GM18873 (cell line): Measurements from ENCODE around the gene GALR1.

Experiments
- ATAC-seq: cut with Tn5 transposase; IDR thresholded peaks from one replicate; pipeline ENCODE4 v1.9.1; 2021; ENCODE audit warnings: mild to moderate bottlenecking, moderate library complexity, moderate number of reproducible peaks; ENCODE audit not compliant: unreplicated experiment, low FRiP score

Gene GALR1

GRCh38 chr18:77316641-77317040, 67.0 kb downstream of the GALR1 start:
- ATAC-seq, result no peak

- ATAC-seq, result no peak
These were observed 71.4 kb downstream of the GALR1 start for GRCh38 chr18:77320971-77321559.

- ATAC-seq, result no peak
These were observed 72.5 kb downstream of the GALR1 start for GRCh38 chr18:77321823-77322805.

GRCh38 chr18:77323640-77324299, 74.1 kb downstream of the GALR1 start:
- no peak for ATAC-seq
